GM12878 (cell line): Measurements from ENCODE around the gene TDP1. TPM values are rescaled to one million over a fixed set of nuclear protein-coding genes. Genes with fewer than 3 reads are reported as not detected.

Experiments used
- ATAC-seq: fragments of 200-7000 bp; cut with Tn5 transposase; 3 replicates; pipeline ENCODE4 v1.9.1; 2020; ENCODE audit warnings: mild to moderate bottlenecking, moderate library complexity
- BruUV-seq: library from RNA; stranded (reverse); fragments of 400-500 nt; replicated peaks from 2 replicates; lab custom pipeline; 2021; lab: Mats Ljungman, UMichigan
- CTCF ChIA-PET: fragments of 300-600 bp; sonication (Branson Sonifier 250); formaldehyde crosslinking; extraction: SDS; loops from one replicate; lab custom pipeline; 2021; ENCODE audit warnings: inconsistent platforms; lab: Yijun Ruan, JAX
- POLR2A ChIA-PET: fragments of 350-600 bp; formaldehyde crosslinking; extraction: SDS; loops from one replicate; lab custom pipeline; 2021; ENCODE audit warnings: inconsistent platforms; lab: Charles Lee
- RAD21 ChIA-PET: fragments of 300-600 bp; sonication (Branson Sonifier 250); formaldehyde crosslinking; loops from one replicate; lab custom pipeline; 2023; ENCODE audit warnings: antibody characterized with exemption; ENCODE audit not compliant: unreplicated experiment; lab: Charles Lee
- SMC1A ChIA-PET: fragments of 300-600 bp; sonication (Branson Sonifier 250); formaldehyde crosslinking; loops from one replicate; lab custom pipeline; 2023; ENCODE audit not compliant: unreplicated experiment, uncharacterized antibody; lab: Charles Lee
- DNase-seq: peaks from one replicate; pipeline ENCODE4 v3.0.0-alpha.2; 2011; ENCODE audit warnings: low read depth, low spot score
- FAIRE-seq: peaks from 3 replicates; lab custom pipeline; 2011; peaks lifted over from hg19 to GRCh38; lab: Jason Lieb, UNC
- H2AFZ ChIP-seq: 2 replicates; pipeline ENCODE4 v1.6.0; 2011; ENCODE audit warnings: low read depth, low read length, control low read depth; ENCODE audit not compliant: control insufficient read depth
- H3K27ac ChIP-seq: 2 replicates; pipeline ENCODE4 v1.5.1; 2011; ENCODE audit warnings: control low read depth; ENCODE audit not compliant: control insufficient read depth, insufficient read depth
- H3K27me3 ChIP-seq, 2 experiments: replicated peaks in 1 of 2; 2 replicates each; pipeline versions ENCODE4 v1.6.0 to v1.6.1; 2011; ENCODE audit warnings: low read length in 1 of 2; ENCODE audit not compliant: control insufficient read depth in 2 of 2, insufficient read depth in 2 of 2
- H3K36me3 ChIP-seq, 2 experiments: 2 replicates each; pipeline ENCODE4 v1.5.1; 2011; ENCODE audit warnings: low read length in 1 of 2; ENCODE audit not compliant: control insufficient read depth in 2 of 2, insufficient read depth in 2 of 2
- H3K4me1 ChIP-seq: 2 replicates; pipeline ENCODE4 v1.6.1; 2011; ENCODE audit warnings: mild to moderate bottlenecking, low read length, moderate library complexity, mixed read lengths; ENCODE audit not compliant: control insufficient read depth, insufficient read depth
- H3K4me2 ChIP-seq: 2 replicates; pipeline ENCODE4 v1.6.0; 2011; ENCODE audit warnings: control low read depth; ENCODE audit not compliant: control insufficient read depth, insufficient read depth
- H3K4me3 ChIP-seq: fragments of 200-600 bp; sonication (generic); 2 replicates; pipeline ENCODE4 v1.5.1; 2016
- H3K79me2 ChIP-seq: 2 replicates; pipeline ENCODE4 v1.6.0; 2011; ENCODE audit warnings: low read length; ENCODE audit not compliant: control insufficient read depth, insufficient read depth
- H3K9ac ChIP-seq: 2 replicates; pipeline ENCODE4 v1.8.0; 2011; ENCODE audit warnings: low read length, control low read depth, mixed read lengths; ENCODE audit not compliant: control insufficient read depth, insufficient read depth
- H3K9me3 ChIP-seq: replicated peaks from 3 replicates; pipeline ENCODE4 v1.5.1; 2011; ENCODE audit warnings: mild to moderate bottlenecking, low read length; ENCODE audit not compliant: control insufficient read depth, insufficient read depth
- H4K20me1 ChIP-seq: 2 replicates; pipeline ENCODE4 v1.6.0; 2011; ENCODE audit not compliant: control insufficient read depth, insufficient read depth
- HDAC6 ChIP-seq: fragments of 200-600 bp; sonication (generic); IDR thresholded peaks from one replicate; pipeline ENCODE4 v1.8.0; 2017; ENCODE audit warnings: antibody characterized with exemption; ENCODE audit not compliant: unreplicated experiment
- IRF3 ChIP-seq: fragments of 450-650 bp; IDR thresholded peaks from 2 replicates; pipeline ENCODE4 v1.6.1; 2014; ENCODE audit warnings: mild to moderate bottlenecking
- SUZ12 ChIP-seq: fragments of 200-600 bp; sonication (generic); IDR thresholded peaks from one replicate; pipeline ENCODE4 v1.6.1; 2018; ENCODE audit warnings: antibody characterized with exemption, mild to moderate bottlenecking; ENCODE audit not compliant: unreplicated experiment
- USF1 ChIP-seq: IDR thresholded peaks from 2 replicates; pipeline ENCODE4 v1.6.1; 2011; ENCODE audit warnings: borderline replicate concordance, low read depth, mild to moderate bottlenecking, moderate library complexity, mixed read lengths, low read length; ENCODE audit not compliant: insufficient read depth; ENCODE audit errors: extremely low read length
- WGBS: methylation state at CpG from one replicate; pipeline ENCODE4 v1.1.6; 2016; ENCODE audit warnings: low lambda C conversion rate; ENCODE audit not compliant: insufficient replicate concordance, insufficient coverage; ENCODE audit errors: missing lambda C conversion rate; 5-methylcytosine and 5-hydroxymethylcytosine counted together
- in situ Hi-C: fragments of 300-500 bp; cut with MboI; formaldehyde crosslinking; loops from 9 replicates; pipeline ENCODE4 v1.14.3; 2018; ENCODE audit warnings: mixed read lengths
- intact Hi-C: fragments of 100-400 bp; cut with micrococcal nuclease; formaldehyde crosslinking; loops from one replicate; pipeline ENCODE4 v1.14.2; 2022; ENCODE audit not compliant: unreplicated experiment
- polyA plus RNA-seq, 11 experiments: library from polyadenylated mRNA; depleted of rRNA in 4 of 11; unstranded in 6 of 11; stranded (reverse) in 5 of 11; fragments of >200 nt; fragmentation: Nextera tagmentation in 4 of 11; fragmentation: Illumina TruSeq in 1 of 11; extraction: Ambion mirVana in 4 of 11; extraction: Trizol in 1 of 11; gene quantifications; 1 replicate in 1 of 11; 2 replicates in 10 of 11; pipeline versions ENCODE4 v1.2.1 to v1.2.3, GENCODE V29; 2011 to 2016; ENCODE audit warnings: inconsistent platforms in 2 of 11, missing spikeins in 2 of 11, low read depth in 1 of 11
- total RNA-seq, 4 experiments: library from RNA; depleted of rRNA in 3 of 4; stranded (reverse); fragments of >200 nt in 3 of 4; fragmentation: Illumina TruSeq in 1 of 4; extraction: Trizol in 1 of 4; gene quantifications; 2 replicates each; pipeline versions ENCODE4 v1.2.1 to v1.2.3, GENCODE V29; 2013 to 2021

Gene TDP1
- total and polyA plus RNA-seq, 10 of the 15 experiments (the other 5 are each of a cell fraction or from before 2014, with no cell fraction given), result 40.2 to 60.4 (median 54.1) TPM

- no TSS peak for BruUV-seq
These were observed 106.5 kb downstream of the TDP1 start for GRCh38 chr14:90062127-90062794.

More at GRCh38 chr14:90062127-90062794, 106.5 kb downstream of the TDP1 start:
- ATAC-seq (peak; percentile 10; the same call in 2 of the 3 replicates), DNase-seq (no peak), FAIRE-seq (no peak)
- Histone ChIP-seq H3K36me3 (no peaks in the 10 kb centered on the region), H3K79me2 (no peaks in the 10 kb centered on the region), H2AFZ (no peak overlapping the region; the same call in 1 of the 2 replicates), H3K27me3 (peaks cover 19 to 30% of the 10 kb centered on the region in 2 experiments), H3K4me1 (peaks cover 16% of the 10 kb centered on the region), H3K9ac (no peak overlapping the region), H3K9me3 (peaks cover 3% of the 10 kb centered on the region; the same call in 2 of the 3 replicates), H4K20me1 (no peaks in the 10 kb centered on the region), H3K4me2 (peak overlapping the region; percentile 84), H3K27ac (no peak overlapping the region), H3K4me3 (peak overlapping the region; percentile 44; the same call in 1 of the 2 replicates)
- in situ Hi-C loops, result no loop called here
- ChIA-PET CTCF (interaction anchor here (0.6 kb wide), 1 partner anchor 123 kb away, joined by 3 read pairs; no protein-coding TSS in a partner anchor), SMC1A (interaction anchor here (1.3 kb wide), 1 partner anchor 173 kb away, joined by 3 read pairs; no protein-coding TSS in a partner anchor), POLR2A (interaction anchor here (0.7 kb wide), 1 partner anchor 8 kb away, joined by 8 read pairs; no protein-coding TSS in a partner anchor), RAD21 (no interaction called here)
- 5% methylated on average over 61 of the region's 63 CpGs for WGBS
- TF ChIP-seq IRF3 (no peak), HDAC6 (peak; percentile 47), USF1 (no peak), SUZ12 (peak; percentile 42)
- intact Hi-C loops, result no loop called here
